Midbrain (tissue), 1 donor: ENCODE measurements around the gene TLN1.
A peak's percentile ranks its signal among the peaks of the same experiment; 100 is the strongest.

Experiments
- DNase-seq: peaks from one replicate; lab custom pipeline; 2025; lab: John Stamatoyannopoulos, UW

The TLN1 gene

DNA sequence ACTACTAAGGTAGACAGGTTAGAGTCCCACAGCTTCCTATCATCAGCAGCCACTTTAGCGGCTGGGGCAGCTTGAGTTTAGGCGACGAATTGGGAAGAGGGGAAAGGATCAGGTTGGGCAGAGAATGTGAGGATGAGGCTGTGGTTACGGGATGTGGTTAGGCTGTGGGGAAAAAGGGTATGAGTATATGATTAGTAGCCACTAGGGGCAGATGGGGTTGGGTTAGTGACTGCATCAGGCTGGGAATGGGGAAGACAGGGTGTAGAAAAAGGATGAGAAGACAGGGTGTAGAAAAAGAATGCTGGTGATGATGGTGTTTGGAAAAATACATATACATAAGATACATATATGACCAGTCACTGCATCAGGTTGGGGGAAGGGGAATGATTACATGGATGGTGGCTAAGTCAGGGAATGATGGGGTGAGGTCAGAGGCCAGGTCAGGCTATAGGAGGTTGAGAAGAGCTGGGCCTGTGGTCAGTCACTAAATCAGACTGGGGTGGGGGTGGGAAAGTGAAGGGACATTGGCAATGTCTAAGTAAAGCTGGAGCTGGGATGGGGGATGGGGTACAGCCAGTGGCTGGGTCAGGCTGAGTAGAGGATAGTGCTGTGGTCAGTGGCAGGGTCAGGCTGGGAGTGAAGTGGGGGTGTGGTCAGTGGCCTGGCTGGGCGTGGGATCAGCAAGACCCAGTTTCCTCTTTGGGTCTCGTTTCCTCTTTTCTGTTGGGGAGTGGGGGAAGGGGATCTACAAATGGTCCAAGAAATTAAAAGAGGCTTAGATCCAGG is 2.1 kb downstream of the TLN1 start:
- DNase-seq, result peak; percentile 13

DNA sequence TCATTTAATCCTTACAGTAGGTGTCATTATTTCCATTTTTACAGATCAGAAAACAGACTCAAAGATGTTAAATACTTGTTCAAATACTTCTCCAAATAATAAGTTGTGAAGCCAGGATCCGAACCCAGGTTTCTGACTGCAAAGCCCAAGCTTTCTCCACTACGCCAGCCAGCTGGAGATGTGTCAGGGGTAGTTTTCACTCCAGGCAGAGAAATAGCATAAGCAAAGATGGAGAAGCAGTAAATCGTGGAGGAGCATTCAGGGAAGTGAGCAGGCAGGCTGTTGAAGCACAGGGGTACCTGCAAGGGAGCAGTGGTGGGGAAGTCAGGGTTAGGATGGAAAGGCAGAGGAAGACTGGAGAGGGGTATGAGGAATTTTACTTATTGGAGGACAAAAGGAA is 2.9 kb downstream of the TLN1 start:
- no peak for DNase-seq

DNA sequence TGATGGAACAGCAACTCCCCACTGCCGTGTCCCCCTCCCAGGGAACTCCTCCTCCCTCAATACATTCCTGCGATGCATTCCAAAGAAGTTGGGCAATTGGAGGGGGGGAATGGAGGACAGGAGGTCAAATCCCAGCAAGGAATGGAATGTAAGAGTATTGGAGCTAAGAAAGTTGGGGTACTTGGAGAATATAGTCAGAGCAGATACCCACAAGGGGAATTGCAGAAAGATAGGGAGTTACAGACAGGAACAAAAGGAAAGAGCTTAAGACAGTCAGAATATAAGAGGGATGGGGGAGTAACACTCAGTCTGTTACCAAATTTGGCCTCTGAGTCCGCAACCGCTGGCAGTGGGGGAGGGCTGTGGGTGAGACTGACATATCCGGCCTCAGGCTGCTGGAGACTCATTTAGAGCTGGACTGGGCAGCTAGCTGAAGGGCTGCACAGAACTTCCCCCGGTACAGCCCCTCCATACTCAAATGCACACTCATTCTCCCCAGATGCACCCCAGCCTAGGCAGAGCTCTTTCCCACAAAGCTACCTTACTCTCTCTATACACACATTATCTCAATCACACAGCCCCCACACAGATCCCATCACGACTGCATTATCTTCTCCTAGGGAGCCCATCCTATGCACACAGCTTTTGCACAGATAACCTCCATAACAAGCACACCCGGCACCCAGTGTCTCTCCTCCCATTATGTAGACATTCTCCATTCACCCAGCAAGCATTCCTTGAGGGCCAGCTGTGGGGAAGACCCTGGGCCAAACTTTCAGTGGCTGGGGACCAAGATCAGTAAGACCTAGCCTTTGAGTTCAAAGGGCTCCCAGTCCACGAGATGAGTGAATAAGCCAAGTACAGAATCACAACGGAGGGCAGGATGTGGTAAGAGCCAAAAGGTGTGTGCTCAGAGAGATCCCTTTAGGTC is 3.7 kb downstream of the TLN1 start:
- peak; percentile 12 for DNase-seq

DNA sequence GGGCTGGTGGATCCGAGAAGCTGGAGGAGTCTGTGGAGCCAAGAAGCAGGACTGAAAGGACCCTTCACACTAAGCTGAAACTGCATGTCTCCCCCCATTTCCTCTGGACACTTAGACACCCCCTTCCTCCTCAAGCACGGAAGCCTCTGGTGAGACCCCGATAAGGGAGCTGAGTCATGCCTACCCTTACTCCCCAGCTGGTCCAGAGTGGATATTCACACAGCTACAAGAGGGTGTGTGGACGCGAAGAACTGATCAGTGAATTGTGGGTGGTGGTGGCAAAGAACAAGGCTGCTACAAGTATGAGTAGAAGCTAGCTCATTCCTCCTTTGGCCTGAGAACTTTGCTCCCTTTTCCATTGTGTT is 4.3 kb downstream of the TLN1 start:
- no peak for DNase-seq

DNA sequence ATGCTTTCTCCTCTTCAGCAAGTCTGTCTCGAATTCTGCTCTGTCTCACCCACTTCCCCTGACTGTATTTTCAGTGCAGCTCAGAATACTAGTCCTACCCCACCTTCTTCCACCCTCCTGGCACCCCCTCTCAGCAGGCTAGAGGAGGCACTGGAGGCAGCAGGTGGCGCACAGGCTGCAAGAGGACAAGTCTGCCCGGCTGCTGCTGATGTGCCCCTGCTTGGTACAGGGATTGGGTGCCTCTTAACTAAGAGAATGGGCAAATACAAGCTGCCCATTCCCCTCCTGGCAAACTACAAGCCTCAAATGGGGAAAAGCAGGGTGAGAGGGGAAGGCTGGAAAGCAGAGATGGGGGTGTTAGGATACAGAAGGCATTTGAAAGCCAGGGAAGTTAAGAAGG is 5.1 kb downstream of the TLN1 start:
- DNase-seq, result no peak

DNA sequence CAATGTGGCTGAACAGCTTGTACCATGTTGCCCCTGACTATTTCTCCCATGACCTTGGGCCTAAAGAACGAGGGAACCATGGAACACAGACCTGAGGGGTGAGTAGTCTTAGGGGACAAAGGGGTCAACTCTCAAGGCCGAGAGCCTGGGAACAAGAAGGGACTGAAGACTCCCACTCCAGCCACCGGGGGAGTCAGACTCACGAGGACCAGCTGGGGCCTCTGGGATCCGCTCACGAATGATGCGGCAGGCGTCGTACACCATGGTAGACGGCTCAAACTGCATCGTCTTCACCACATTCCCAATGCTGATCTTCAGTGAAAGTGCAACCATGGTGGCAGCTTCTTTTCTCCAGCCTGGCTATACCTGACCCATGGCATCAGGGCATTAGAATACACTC is 6.6 kb downstream of the TLN1 start:
- no peak for DNase-seq

DNA sequence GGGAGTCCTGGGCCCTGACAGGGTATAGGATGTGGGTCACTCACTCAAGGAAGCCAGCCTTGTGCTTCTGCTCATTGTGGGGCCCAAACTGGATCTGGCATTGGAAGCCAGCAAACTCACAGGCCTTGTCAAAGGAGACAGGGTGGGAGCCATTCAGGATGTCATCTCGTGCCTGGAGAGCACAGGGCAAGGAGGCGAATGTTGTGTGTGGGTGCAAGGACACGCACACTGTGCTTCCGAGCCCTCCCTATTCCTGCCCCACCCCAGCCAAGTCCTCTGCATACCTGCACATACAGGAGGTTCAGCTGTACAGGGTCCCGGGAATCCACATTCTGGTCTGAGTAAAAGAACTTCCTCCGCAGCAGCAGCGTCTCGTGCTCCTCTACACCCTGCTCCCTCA is 8.1 kb downstream of the TLN1 start:
- no peak for DNase-seq

DNA sequence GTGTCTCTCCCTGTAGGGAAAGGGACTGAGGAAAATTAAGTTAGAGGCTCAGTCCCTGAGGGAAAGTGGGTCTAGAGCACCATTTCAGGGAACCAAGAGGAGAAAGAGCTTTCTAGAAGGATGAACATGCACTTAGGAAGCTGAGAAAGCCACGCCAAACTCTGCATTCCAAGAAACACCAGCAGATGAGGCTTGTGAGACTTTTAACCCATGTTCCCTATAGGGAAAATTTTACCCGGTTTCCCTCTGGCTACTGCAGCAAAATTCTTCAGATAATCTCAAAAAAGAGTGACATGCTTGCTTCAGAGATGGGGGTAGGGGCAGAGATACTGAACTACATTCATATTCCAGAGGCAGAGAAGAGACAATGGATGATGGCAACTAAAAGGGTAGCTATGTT is 8.6 kb downstream of the TLN1 start:
- no peak for DNase-seq

DNA sequence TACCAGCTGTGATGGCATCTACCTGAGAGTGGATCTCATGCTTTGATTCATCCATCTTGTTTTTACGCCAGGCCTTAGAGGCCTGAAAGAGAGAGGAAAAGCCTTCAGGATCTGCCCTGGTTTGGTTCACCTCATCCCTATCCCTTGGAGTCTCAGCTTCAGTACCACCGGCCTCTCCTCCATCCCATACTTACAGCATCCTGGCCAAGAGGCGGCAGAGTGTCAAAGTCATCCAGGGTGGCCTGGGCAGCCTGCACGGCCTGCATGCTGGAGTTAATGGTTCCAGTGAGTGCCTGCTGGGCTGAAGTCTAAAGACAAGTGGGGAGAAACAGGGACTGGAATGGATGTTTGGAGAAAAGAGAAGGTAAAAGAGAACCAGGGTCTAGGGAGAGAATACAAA is 12.4 kb downstream of the TLN1 start:
- no peak for DNase-seq

DNA sequence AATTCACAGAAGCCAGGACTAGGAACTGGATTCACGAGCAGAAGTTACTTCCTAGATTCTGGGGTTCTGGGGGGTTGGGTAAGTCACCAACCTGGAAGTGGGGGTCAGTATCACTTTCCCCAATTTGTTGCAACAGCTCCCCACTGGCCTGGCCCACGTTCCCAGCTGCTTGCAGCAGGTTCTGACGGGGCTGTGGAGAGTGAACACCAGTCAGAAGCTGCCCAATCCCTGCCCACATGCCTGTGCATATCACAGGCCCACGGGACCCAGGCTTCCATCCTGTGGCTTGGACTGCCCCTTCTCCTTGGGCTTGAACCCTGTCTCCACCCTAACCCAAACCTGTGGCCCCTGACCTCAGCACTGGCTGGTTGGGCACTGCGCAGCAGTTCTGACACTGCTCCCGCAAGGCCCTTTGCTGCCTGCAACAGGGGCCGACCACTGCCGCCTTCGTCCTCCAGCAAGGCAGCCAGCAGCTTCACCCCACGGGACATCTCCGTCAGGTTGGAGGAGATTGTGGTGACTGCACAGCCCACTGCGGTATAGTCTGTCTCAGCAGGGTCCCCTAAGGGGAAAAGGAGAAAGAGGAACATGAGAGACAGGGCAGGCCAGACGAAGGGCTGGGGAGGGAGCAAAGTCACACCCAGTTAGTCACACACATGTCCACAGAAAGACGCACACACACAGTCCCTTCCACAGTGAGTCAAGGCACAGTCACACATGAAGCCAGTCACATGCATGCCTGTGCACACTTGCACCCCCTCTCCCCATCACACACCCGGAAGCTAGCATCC is 13.1 kb downstream of the TLN1 start:
- no peak for DNase-seq

DNA sequence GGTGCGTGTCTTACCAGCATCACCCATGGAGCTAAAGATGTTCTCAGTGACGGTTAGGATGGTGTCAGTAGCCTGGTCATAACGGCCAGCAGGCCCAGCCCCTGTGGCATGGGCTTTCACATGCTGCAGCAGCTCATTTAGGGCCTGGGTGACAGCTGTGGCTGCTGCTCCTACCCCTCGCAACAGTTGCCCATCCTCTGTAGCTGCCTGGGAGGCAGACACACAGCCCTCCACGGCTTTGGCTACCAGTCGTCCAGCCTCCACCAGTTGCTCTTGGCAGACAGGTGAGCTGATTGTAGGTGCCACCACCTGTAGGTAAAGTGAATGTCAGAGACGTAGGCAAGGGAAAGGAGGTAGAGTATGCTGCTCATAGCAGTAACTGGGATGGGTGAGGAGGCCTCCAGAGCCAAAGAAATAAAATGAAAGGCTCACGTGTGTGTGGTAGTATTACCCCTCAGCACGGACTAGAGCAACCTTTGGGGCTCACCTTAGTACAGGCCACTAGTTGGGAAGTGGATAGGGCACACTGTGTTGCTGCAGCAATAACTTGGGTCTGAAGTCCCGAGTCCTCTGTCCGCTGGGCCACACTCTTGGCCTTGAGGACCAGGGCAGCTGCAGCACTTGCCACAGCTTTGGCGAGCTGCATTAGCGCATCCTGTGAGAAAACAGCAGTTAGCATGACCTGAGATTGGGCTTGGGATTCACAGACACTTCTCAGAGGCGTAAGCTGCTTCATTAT is 14.7 kb downstream of the TLN1 start:
- DNase-seq, result no peak

DNA sequence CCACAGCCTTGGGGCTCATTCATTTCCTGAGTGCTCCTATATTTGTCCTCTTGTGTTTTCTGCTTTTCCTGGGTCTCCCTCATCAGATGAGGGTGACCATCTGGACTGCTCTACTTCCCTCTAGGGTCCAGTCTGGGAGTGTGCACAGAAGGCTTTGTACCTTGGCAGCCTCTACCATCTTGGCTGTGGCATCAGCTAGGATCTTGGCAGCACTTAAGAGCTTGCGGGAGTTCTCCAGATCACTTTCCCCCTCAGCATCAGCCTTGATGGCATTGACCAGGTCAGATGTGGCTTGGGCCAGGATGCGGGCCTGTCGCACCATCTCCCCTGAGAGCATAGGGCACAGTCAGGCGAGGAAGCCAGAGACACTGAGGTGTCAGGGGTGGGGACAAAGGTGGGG is 15.8 kb downstream of the TLN1 start:
- no peak for DNase-seq

DNA sequence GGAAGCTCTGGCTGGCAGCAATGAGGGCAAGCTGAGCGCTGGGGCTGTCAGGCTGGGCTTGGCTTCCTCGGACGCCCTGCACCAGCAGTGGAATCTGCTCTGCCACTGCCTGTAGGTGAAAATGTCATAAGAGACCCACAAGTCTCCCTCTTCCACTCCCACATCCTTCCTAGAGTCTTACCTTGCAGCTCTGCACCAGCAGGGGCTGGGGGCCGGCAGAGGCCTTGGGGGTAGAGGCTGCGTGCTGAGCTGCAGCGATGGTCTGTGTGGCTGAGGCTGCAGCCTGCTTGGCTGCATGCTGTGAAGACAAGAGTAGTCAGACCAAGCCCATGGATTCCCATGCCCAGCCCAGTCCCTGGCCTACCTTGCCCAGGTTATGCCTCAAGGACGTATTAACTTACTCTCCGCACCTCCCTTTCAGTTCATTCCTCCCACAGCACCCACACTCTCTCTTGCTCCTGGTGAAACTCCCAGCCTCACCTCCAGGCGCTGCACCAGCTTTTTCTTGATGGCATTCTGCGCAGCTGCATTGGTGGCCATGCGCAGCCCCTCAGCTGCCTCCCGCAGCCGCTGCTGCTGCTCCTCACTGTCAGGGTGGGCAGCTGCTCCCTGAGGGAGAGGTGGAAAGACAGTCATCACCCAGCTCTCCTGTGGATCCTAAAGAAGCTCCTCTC is 17.3 kb downstream of the TLN1 start:
- no peak for DNase-seq

DNA sequence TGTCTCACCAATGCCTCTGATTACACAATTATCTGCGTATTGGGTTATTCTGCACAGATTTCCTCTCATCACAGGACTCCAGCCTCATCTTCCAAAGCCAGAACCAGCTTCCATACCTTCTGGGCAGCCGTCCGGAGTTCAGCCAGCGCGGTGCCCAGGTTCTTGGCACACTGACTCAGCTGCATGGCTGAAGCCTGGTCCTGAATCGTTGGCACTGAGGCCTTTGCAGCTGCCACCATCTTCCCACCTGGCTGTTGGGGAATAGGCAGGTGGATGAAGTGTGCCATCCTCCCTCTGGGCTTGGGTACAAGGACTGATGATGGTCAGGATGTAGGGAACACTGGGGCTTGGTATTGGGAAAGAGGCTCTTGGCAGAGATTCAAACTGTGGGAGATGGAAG is 17.9 kb downstream of the TLN1 start:
- DNase-seq, result no peak

DNA sequence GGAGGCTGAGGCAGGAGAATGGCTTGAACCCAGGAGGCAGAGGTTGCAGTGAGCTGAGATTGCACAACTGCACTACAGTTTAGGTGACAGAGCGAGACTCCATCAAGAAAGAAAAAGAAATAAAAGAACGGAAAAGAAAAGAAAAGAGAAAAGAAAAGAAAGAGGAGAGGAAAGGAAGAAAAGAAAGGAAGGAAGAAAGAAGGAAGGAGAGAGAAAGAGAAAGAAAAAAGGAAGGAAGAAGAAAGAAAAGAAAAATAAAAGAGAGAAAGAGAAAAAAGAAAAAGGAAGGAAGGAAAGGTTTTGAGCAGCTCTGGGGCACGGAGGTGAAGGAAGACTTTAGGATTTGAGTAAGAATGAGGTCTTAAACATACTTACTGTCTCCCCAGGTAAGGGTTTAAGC is 18.4 kb downstream of the TLN1 start:
- no peak for DNase-seq

DNA sequence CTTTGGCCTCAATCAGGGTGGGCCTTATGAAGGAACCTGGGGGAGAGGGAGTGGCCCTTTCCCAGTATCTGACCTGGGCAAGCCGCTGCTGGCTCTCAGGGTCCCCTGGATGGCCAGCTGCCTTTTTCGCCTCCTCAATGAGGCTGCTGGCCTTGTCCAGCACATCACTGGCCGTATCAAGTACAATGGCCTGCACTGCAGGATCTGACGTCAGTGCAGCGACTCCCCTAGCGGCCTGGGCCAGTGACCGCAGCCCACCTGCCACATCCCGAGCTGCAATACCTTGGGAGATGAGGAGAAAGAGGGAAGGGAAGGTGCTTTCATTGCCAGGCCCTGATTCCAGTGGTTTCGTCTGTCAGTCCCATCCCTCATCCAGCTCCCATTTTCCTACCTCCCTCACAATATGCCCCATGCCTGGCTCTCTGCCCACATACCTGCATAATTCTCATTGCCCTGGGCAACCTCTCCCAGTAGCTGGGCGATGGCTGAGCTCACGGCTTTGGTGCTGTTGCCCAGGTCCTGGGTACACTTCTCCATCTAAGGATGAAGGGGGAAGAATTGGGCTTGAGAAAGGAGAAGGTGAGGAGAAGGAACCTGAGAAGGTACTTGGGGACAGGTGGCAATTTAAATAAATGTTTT is 19.1 kb downstream of the TLN1 start:
- DNase-seq, result no peak

DNA sequence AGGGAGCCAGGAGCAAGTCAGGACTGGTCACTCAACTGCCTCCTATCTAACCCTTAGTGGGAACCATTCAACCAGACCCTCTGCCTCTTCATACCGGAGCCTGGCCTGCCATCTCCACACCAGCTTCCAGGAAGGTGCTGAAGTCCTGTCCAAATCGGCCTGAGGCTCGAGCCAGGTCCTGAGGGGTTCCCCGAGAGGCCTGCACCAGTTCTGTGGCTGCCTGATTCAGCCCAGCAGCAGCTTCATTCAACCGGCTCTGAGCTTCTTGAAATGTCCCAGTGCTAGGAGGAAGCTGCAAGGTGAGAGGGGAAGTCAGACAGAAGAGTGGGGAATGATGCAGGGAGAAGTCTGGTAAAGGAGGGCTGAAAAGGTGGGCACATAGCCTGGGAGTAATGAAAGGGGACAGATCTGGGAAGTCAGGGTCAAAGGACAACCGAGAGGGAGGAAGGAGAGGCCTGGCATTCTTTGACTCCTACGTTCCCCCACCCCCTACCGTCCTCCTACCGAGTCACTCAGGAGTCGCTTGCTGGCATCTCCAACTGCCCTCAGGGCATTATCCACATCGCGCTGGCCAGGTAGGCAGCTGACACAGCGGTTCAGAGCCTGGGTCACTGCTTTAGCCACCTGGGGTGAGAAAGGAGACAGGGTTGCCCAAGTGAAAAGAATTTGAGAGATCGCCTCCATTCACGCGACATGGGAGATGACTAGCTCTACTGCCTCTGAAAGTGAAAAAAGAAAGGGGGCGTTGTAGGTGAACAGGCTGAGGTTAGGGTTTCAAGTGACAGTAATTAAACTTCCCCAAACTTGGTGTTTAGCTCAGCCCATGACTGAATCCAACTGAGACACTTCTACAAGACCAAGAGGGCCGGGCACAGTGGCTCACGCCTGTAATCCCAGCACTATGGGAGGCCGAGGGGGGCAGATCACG is 20.2 kb downstream of the TLN1 start:
- no peak for DNase-seq

DNA sequence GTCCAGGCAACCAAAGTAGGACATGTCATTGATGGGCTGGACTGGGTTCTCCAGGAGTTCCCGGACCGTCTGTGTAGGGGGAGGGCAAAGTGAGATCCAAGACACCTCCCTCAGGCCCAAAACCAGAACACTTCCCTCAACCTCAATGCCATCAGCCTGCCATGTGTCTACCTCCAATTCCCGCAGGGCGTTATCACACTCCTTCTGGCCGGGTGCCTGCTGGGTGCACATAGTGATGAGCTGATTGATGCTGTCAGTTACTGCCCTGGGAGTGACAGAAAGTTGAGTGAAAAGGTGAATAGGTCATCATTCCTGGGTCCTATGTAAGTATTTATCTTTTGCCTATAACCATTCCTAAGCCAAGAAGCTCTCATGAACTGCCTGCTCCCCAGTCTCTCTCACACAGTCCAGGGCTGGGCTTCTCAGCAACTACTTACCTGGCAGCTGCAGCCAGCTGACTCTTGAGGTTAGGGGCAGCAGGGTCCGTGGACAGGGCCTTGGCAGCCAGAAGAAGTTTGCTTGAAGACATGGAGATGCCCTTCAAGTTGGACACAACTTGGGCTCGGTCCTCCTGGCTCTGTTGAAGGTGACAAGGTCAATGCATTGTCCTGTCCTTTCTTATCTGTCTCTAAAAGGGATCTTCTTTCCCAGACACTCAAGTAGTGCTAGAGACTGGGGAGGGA is 21.0 kb downstream of the TLN1 start:
- DNase-seq, result no peak

DNA sequence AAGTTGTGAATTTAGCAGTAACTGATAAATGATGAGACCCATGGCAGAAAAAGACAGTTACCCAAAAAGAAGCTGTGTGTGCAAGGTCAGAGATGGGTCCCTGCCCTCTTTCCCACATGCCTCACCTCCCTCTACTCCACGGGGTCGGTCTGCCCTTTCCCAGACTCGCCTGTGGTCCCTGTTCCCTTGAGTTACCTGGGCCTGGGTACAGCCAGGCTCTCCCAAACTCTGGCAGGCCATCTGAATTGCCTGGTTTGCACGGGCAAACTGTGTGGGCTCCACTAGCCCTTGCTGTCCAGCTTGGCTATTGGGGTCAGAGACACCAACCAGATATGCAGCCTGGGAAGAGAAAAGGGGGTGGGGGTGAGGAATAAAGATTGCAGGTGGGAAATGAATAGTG is 23.8 kb downstream of the TLN1 start:
- DNase-seq, result no peak
